ENCODE measurements around the gene CACNA2D1. TPM values are rescaled to one million over a fixed set of nuclear protein-coding genes. Genes with fewer than 3 reads are reported as not detected.

CACNA2D1 gene
- total RNA-seq, 1 donor from 2014 or later = 1.5 TPM

DNA sequence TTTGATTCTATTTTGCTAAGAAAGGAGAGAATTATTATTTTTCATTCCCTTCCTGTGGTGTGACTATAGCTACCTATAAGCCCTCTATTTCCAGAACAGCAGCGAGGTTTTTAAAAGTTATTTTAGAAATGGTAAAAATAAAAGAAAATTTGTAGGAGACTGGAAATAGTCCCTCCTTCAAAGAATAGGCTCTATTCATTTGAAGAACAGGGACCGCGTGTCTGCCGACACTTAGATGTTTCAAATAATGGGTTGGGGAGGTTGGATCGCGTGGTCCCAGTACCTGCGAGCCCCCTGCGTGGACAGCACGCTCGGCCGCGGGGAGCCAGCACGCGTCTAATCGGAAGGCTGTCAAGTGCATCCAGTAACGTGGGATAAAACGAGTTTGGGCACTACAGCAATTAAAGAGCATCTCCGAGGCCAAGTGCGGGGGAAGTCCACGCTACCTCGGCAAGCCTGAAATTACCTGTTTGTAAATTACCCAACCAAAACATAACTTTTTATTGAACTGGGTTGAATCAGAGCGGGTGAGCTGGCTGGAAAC, 1.0 kb downstream of the CACNA2D1 start:
- Histone ChIP-seq H3K79me2 (ENCODE audit: low read depth) (peaks cover 33% of the 10 kb centered on the region), H3K27ac (no peak overlapping the region), H3K4me2 (peak overlapping the region; percentile 91), H3K9me3 (ENCODE audit: low read depth) (no peaks in the 10 kb centered on the region), H3K36me3 (no peaks in the 10 kb centered on the region), H3F3A (ENCODE audit: low read depth) (peaks cover 41% of the 10 kb centered on the region), H3K4me3 (peak overlapping the region; percentile 91), H3K4me1 (peaks cover 39% of the 10 kb centered on the region), H4K20me1 (ENCODE audit: low read depth) (peaks cover 8% of the 10 kb centered on the region), H3K27me3 (peaks cover 29% of the 10 kb centered on the region), H3K9ac (no peak overlapping the region), H2AFZ (replicated peaks) (peak overlapping the region; percentile 100)
- H3K36me3 Mint-ChIP-seq = no peaks in the 10 kb centered on the region
- peaks cover 3% of the 10 kb centered on the region for H3K27me3 Mint-ChIP-seq (ENCODE audit: insufficient read depth, low read depth)
- peaks cover 30% of the 10 kb centered on the region for H3K4me1 Mint-ChIP-seq
- H3K4me3 Mint-ChIP-seq = peak overlapping the region; percentile 98
- DNase-seq (ENCODE audit: low spot score) = peak; percentile 31
- H3K27ac Mint-ChIP-seq = peak overlapping the region; percentile 53
- no peaks in the 10 kb centered on the region for H3K9me3 Mint-ChIP-seq
- TF ChIP-seq, protein P1, sequence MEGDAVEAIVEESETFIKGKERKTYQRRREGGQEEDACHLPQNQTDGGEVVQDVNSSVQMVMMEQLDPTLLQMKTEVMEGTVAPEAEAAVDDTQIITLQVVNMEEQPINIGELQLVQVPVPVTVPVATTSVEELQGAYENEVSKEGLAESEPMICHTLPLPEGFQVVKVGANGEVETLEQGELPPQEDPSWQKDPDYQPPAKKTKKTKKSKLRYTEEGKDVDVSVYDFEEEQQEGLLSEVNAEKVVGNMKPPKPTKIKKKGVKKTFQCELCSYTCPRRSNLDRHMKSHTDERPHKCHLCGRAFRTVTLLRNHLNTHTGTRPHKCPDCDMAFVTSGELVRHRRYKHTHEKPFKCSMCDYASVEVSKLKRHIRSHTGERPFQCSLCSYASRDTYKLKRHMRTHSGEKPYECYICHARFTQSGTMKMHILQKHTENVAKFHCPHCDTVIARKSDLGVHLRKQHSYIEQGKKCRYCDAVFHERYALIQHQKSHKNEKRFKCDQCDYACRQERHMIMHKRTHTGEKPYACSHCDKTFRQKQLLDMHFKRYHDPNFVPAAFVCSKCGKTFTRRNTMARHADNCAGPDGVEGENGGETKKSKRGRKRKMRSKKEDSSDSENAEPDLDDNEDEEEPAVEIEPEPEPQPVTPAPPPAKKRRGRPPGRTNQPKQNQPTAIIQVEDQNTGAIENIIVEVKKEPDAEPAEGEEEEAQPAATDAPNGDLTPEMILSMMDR (IDR thresholded peaks at IDR 0.05) = no peak
- TF ChIP-seq EZH2phosphoT487 (IDR thresholded peaks at IDR 0.05) = peak; percentile 55
- peak; percentile 48 for TF ChIP-seq EZH2 (IDR thresholded peaks at IDR 0.05)

DNA sequence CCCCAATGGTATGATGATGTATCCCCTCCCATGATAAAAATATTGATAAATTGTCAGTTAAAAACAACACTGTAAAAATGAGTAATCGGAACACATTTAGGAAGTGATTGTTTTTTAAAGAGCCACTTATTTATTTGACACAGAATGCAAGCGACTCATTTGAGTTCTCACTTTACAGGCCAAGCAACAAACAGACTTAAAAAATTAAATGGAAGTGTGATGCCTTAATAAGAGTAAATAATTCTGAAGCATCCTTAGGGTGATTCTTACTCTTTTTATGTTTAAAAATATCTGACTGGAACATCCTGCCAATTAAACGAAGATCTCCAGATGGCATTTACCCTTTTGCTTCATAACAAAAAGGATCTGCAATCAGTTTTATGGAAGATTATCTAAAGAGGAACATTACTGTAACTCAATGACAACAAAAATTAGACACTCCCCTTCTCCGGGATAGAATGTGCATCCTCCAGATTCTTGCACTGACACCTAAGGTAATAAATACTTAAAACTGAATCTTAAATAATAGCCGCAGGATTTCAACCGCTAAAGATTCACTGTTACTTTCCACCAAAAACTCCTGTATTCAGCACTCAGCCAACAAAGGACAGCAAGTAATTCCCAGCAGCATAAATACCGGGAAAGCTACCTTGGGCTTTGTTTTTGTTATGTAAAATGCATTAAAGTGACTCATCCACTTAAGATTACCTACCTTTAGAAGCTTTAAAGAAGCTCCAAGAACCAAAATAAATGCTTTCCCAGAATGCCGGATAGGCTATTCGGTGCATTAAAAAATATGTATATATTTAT, 1.7 kb downstream of the CACNA2D1 start:
- no peaks in the 10 kb centered on the region for H3K36me3 Mint-ChIP-seq
- H3K4me3 ChIP-seq = peak overlapping the region; percentile 91
- H4K20me1 ChIP-seq (ENCODE audit: low read depth) = peaks cover 8% of the 10 kb centered on the region
- peaks cover 33% of the 10 kb centered on the region for H3K79me2 ChIP-seq (ENCODE audit: low read depth)
- DNase-seq (ENCODE audit: low spot score) = peak; percentile 44
- peaks cover 29% of the 10 kb centered on the region for H3K27me3 ChIP-seq
- H2AFZ ChIP-seq (replicated peaks) = no peak overlapping the region
- peaks cover 41% of the 10 kb centered on the region for H3F3A ChIP-seq (ENCODE audit: low read depth)
- TF ChIP-seq EZH2 (IDR thresholded peaks at IDR 0.05) (no peak), EZH2phosphoT487 (IDR thresholded peaks at IDR 0.05) (no peak)
- TF ChIP-seq, protein P1 (IDR thresholded peaks at IDR 0.05) = no peak
- no peak overlapping the region for H3K9ac ChIP-seq
- H3K27ac ChIP-seq = no peak overlapping the region
- no peaks in the 10 kb centered on the region for H3K36me3 ChIP-seq
- no peaks in the 10 kb centered on the region for H3K9me3 ChIP-seq (ENCODE audit: low read depth)
- peaks cover 30% of the 10 kb centered on the region for H3K4me1 Mint-ChIP-seq
- H3K4me3 Mint-ChIP-seq = peak overlapping the region; percentile 98
- no peak overlapping the region for H3K27ac Mint-ChIP-seq
- H3K4me2 ChIP-seq = peak overlapping the region; percentile 91
- peaks cover 3% of the 10 kb centered on the region for H3K27me3 Mint-ChIP-seq (ENCODE audit: insufficient read depth, low read depth)
- H3K9me3 Mint-ChIP-seq = no peaks in the 10 kb centered on the region
- peaks cover 39% of the 10 kb centered on the region for H3K4me1 ChIP-seq

DNA sequence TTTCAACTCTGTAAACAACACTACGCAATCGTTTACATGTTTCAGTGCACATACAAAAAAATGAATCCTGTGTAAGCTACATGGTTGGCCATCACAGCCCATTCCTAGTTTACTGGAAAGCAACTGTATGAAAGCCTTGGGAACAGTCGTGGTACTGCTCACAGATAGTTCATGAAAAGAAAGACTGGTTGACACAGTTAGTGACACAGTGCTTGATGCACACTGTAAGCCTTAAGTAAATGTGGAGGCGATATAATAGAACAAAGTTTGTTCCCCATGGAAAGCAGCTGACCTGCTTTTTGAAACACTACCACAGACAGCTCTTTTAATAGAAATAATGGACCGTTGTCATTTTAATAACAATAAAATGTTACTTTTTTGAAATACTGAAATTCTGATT, 5.1 kb downstream of the CACNA2D1 start:
- Histone ChIP-seq H3K79me2 (ENCODE audit: low read depth) (peaks cover 33% of the 10 kb centered on the region), H4K20me1 (ENCODE audit: low read depth) (no peaks in the 10 kb centered on the region), H3K9ac (no peak overlapping the region), H3K27me3 (peaks cover 22% of the 10 kb centered on the region), H3K36me3 (no peaks in the 10 kb centered on the region), H3K4me2 (no peak overlapping the region), H3K4me3 (no peak overlapping the region), H3K4me1 (peaks cover 22% of the 10 kb centered on the region), H3F3A (ENCODE audit: low read depth) (peaks cover 19% of the 10 kb centered on the region), H2AFZ (replicated peaks) (peak overlapping the region; percentile 14), H3K9me3 (ENCODE audit: low read depth) (no peaks in the 10 kb centered on the region), H3K27ac (no peak overlapping the region)
- TF ChIP-seq EZH2phosphoT487 (IDR thresholded peaks at IDR 0.05) (no peak), EZH2 (IDR thresholded peaks at IDR 0.05) (no peak)
- TF ChIP-seq, protein P1 (IDR thresholded peaks at IDR 0.05) = no peak
- no peak for DNase-seq (ENCODE audit: low spot score)
- Mint-ChIP-seq H3K27ac (no peak overlapping the region), H3K9me3 (no peaks in the 10 kb centered on the region), H3K4me3 (no peak overlapping the region), H3K36me3 (no peaks in the 10 kb centered on the region), H3K27me3 (ENCODE audit: insufficient read depth, low read depth) (peaks cover 5% of the 10 kb centered on the region), H3K4me1 (peaks cover 12% of the 10 kb centered on the region)

Measured in neural progenitor cell (in vitro differentiated cells).